Kidney epithelial cell (primary cell): Measurements from ENCODE around the gene TBL1X. TPM values are rescaled to one million over a fixed set of nuclear protein-coding genes. Genes with fewer than 3 reads are reported as not detected.

Experiments
- DNase-seq: peaks from one replicate; pipeline ENCODE4 v3.0.0-alpha.2; 2010; ENCODE audit warnings: low read depth
- H3K27me3 ChIP-seq: 2 replicates; pipeline ENCODE4 v1.6.0; 2011; ENCODE audit warnings: low read length; ENCODE audit not compliant: control insufficient read depth, insufficient read depth
- H3K36me3 ChIP-seq: 2 replicates; pipeline ENCODE4 v1.5.1; 2011; ENCODE audit warnings: low read length; ENCODE audit not compliant: control insufficient read depth, insufficient read depth
- H3K4me3 ChIP-seq: 2 replicates; pipeline ENCODE4 v1.5.1; 2011; ENCODE audit warnings: low read depth, mild to moderate bottlenecking, control low read depth, low read length
- CTCF ChIP-seq: IDR thresholded peaks from 2 replicates; pipeline ENCODE4 v1.5.1; 2011; ENCODE audit warnings: mild to moderate bottlenecking, moderate library complexity, low read length, control low read depth, inconsistent platforms; ENCODE audit not compliant: insufficient read depth, poor library complexity, severe bottlenecking
- total RNA-seq: library from RNA; depleted of rRNA; stranded (reverse); fragments of >200 nt; gene quantifications from 2 replicates; pipeline ENCODE4 v1.2.3, GENCODE V29; 2015

TBL1X gene
- total RNA-seq, 1 donor from 2014 or later = 25.9 TPM

- Histone ChIP-seq H3K27me3 (no peaks in the 10 kb centered on the region), H3K4me3 (no peak overlapping the region), H3K36me3 (no peaks in the 10 kb centered on the region)
- no peak for TF ChIP-seq CTCF
- DNase-seq = no peak
These were observed 25.8 kb upstream of the TBL1X start for GRCh38 chrX:9438933-9439494.

GRCh38 chrX:9440116-9440844, 24.6 kb upstream of the TBL1X start:
- no peaks in the 10 kb centered on the region for H3K36me3 ChIP-seq
- H3K4me3 ChIP-seq = no peak overlapping the region
- no peak for TF ChIP-seq CTCF

GRCh38 chrX:9442056-9442455, 22.8 kb upstream of the TBL1X start:
- no peaks in the 10 kb centered on the region for H3K36me3 ChIP-seq
- TF ChIP-seq CTCF = no peak
- DNase-seq = no peak
- no peak overlapping the region for H3K4me3 ChIP-seq
- H3K27me3 ChIP-seq = no peaks in the 10 kb centered on the region

More at GRCh38 chrX:9440116-9440844, 24.6 kb upstream of the TBL1X start:
- no peak for DNase-seq
- H3K27me3 ChIP-seq = no peaks in the 10 kb centered on the region

- Histone ChIP-seq H3K27me3 (no peaks in the 10 kb centered on the region), H3K4me3 (no peak overlapping the region), H3K36me3 (no peaks in the 10 kb centered on the region)
- TF ChIP-seq CTCF = no peak
- DNase-seq = no peak
These were observed 21.5 kb upstream of the TBL1X start for GRCh38 chrX:9443327-9443726.

GRCh38 chrX:9447906-9448305, 17.0 kb upstream of the TBL1X start:
- H3K27me3 ChIP-seq = no peaks in the 10 kb centered on the region
- no peak for TF ChIP-seq CTCF
- H3K4me3 ChIP-seq = no peak overlapping the region
- no peaks in the 10 kb centered on the region for H3K36me3 ChIP-seq
- no peak for DNase-seq
